Stimulated activated CD8-positive, alpha-beta memory T cell treated with anti-CD3 and anti-CD28 coated beads, Interleukin-15, amount 100 ng/mL, for 48 hours (primary cell): ENCODE data around the gene NECTIN1.
"Not testable (repeated sequence)": the region's sequence is repeated elsewhere in the genome, so short reads cannot be mapped to it uniquely, and the experiment has no call there.

Experiments used
- DNase-seq, 2 donors: peaks; one replicate each; pipeline ENCODE4 v3.0.0-alpha.2; 2020; ENCODE audit warnings: low read depth in 2 of 2

The NECTIN1 gene

DNA sequence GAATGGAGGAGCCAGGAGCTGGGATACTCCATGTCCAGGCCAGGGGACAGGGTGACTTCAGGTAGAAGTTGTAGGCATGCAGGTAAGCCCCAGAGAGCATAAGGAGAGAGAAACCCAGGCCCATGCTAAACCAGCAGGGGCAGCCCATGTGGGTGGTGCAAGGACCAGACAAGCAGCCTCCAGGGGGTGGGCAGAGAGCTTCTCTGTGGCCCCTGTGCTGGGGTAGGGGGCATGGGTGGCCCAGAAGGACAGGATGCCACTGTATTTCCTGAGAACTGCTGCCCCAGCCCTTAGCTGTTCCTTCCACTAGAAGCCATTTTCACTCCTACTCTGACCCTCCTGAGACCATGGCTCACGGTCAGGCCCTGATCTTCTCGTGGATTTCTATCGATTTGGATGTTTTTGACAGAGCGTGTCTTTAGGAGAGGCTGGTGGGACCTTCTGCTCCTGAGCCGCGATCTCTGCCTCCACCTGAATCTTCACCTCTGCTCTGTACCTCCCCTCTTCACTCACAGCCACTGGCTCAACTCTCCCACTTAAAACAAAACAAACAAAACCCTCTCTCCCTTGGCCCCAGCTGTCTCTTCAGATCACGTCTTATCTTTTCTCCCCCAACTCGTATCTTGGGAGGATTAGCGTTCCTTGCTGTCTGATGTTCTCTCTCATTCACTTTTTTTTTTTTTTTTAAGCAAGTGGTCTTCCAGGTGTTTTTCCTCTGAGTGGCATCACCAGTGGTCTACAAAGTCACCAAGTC lies 112.2 kb downstream of the NECTIN1 start:
- DNase-seq, result no peak

DNA sequence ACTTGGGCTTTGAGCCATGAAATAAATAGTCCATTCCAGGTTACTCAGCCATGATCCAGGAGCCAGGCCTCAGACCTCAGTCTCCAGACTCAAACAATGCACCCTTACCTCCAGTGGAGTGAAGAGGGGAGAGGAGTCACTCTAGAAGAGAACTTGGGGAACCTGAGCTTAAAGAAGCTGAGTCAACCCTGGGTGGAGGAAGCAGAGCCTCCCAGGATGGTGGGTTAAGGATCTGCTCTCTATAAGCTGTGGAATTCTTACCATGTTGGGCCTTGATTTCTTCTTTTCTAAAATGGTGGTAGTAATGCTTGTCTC lies 113.2 kb downstream of the NECTIN1 start:
- DNase-seq, result no peak

DNA sequence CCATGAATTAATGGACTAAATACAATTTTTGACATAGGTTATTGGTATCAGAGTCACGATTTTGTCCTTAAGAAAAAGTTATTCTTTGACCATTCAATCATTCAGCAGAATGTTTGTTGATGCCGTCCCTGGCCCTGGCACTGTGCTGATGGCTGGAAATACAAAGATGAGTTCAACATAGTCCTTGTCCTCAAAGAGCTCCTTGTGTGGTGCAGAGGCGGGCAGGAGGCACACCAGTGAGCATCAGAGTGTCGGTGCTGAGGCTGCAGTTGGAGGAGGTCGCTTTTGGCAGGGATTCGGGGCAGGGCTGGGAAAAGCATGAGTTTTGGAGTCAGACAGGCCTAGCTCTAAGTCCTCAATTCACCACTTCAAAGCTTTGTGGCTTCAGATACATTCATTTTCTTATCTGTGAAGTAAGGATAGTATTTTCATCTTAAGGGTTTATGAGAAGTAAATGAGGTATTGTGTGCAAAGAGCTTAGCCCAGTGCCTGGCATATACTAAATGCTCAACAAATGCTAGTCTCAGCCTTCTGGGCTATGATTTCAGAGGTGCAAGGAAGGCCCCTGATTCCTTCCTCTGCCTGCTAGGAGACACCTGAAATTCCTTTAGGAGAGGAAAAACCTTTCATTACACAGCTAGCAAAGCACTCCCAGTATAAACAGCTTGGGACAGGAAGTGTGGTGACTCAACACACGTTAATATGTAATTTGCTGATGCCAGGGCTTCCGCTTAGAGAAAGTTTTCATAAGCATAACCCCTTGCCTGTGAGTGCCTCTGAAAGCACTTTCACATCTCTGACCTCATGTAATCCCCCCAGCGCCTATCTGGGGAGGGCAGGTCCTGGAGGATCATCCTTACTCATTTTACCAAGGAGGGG lies 113.8 kb downstream of the NECTIN1 start:
- no peak for DNase-seq

DNA sequence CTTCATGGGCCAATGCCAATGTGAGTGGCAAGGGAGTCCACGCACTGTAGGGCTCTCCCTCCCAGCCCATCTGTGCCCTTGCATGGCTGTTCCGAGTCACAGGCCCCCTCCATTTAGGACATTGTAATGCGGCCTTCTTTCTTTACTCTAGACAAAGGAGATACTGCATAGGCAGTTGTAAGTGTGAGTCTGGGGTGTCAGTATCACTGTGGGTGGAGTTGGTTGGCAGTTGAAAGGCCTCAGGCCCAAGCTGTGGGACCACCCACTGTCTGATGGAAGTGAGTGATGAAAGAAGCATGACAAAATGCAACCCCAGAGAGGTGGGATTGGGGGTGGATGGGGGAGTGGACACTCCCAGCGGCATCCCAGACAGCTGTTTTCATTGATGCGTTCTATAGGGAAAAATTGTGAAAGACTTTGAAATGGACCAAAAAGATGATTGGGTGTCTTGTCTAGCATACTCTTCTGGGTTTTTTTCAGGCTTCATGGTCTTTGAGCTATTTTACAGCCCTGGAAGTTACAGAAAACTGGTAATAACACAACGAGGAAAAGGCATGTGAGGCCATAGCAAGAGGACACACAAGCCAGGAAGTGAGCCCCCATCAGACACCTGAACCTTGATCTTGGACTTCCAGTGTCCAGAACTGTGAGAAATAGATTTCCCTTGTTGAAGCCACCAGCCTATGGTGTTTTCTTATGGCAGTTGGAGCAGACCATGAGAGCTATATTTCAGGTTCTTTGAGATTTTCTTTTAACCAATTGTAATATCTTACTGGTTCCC lies 114.6 kb downstream of the NECTIN1 start:
- DNase-seq, result no peak

DNA sequence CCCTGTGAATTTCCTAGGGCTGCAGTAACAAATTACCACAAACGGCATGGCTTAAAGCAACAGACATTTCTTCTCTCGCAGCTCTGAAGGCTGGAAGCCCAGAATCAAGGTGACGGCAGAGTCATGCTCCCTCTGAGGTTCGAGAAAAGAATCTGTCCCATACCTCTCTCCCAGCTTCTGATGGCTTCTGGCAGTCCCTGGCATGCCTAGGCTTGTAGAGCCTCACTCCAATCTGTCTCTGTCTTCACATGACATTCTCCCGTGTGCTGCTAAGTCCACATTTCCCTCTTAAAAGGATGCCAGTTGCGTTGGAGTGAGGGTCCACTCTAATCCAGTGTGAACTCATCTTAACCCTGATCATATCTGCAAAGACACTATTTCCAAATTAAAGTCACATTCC lies 116.2 kb downstream of the NECTIN1 start:
- no peak for DNase-seq

DNA sequence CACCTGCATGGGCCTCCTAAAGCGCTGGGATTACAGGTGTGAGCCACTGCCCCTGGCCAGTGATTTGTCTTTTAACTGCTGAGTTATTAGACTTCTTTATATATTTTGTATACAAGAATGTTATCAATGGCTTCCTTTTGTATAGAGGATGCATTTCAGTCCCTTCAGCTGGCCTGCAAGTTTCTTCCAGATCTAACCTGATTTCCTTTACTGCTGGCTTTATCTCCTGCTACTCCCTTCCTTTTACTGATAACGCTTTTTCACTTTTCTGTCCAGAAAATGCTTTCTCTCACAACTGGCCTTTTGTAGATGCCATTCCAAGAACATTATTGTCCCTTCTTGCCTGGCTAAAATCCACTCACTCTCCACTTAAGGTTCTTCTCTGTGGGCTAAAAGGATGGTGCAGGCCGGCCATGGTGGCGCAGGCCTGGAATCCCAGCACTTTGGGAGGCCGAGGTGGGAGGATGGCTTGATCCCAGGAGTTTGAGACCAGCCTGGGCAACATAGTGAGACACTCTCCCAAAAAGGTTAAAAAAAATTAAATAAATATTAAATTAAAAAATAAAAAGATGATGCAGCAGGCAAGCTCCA lies 118.1 kb downstream of the NECTIN1 start:
- no peak for DNase-seq

DNA sequence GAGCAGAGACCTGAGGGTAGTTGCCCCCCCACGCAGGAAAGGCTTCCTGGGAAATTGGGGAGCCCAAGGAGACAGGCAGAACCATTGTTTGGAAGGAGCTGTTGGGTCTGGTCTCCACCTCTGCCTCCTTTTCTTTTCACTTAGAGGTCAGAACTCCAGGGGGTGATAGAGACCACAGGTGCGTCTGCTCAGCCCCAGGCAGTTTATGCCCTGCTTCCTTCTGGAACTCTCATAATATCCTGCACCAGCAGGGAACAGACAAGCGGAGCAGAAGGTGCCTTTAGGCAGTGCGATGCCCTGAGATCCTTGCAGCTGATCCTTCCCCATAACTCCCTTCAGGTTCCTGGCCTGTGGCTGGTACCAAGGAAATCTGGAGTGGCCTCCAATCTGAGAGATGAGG lies 120.2 kb downstream of the NECTIN1 start:
- DNase-seq, result no peak

DNA sequence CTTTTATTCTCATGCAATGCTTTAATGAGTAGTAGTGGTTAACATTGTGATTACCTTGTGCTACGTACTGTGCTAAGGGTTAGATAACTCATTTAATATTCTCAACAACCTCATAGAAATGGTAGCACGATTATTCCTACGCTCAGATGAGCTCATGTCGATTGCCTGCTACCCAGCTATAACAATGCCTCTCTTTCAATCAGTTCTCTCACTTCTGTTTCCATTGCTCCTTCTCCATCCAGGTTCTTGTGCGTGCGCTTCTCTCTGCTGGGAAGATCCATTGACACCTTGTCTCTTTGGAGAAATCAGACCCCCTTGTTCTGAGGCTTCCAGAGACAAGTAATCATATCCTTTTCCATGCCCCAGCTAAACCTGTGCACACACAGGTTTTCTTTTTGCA lies 120.8 kb downstream of the NECTIN1 start:
- no peak for DNase-seq

DNA sequence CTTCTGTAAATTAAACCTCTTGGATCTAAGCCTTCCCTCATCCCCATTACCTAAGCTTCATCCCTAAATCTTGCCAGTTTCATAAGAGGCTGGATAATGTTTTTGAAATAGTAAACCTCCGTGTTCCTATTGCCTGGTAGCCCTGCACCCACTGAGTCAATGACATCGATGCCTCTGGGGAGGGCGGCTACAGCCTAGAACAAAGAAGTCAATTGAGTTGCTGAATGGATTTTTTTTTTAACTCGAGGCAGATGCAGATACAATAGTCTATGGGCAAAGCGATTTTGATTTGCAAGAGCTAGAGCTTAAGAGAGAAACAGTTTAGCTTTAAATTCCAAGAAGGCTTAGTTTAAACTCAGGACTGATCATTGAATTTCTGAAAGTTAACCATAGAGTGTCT lies 121.3 kb downstream of the NECTIN1 start:
- no peak for DNase-seq

DNA sequence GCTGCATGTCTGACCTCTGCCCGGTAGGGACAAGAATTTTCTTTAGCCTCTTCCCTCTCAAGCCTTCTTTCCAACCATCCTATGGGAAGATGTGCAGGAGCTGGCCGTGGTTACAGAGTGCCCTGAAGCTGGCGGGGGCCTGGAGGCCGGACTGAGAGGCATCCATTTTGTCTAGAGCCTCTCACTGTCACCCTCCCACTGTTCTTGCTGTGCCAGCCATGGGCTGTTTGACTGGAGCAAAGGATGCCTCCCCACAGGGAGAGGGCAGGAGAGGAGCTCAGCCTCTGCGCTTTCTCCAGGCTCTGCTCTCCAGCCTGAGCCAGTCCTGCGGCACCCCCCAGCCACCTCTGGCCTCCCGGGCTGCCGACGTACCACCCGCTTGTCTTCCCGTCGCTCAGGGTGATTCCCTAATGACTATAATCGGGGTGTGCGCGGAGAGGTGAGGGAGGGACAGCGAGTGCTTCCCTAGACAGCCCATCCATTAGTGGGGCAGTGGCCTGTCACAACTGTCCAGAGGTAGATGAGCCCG lies 123.8 kb downstream of the NECTIN1 start:
- no peak for DNase-seq

DNA sequence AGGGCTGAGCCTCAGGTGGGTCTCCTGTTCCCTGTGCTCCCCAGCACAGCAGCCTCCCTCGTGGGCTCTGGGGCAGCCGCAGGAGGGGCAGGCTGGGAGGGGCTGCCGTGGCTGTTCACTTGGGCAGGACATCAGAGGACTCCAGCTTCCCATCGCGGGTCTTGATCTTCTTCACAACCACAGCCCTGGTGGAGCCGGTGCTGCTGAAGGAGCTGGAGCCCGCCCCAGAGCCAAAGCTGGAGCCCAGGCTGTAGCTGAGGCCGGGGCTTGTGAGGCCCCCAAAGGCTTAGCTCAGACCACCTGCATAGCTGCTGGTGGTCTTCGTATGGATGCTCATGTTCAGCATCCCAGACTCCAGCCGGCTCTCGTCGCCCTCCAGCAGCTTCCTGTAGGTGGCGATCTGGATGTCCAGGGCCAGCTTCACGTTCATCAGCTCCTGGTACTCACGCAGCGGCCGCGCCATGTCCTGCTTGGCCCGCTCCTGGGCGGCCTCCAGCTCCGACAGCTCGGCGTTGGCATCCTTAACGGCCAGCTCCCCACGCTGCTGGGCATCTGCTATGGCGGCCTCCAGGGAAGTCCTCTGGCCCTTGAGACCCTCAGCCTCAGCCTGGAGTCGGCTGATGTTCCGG lies 126.1 kb downstream of the NECTIN1 start:
- DNase-seq, result no peak

DNA sequence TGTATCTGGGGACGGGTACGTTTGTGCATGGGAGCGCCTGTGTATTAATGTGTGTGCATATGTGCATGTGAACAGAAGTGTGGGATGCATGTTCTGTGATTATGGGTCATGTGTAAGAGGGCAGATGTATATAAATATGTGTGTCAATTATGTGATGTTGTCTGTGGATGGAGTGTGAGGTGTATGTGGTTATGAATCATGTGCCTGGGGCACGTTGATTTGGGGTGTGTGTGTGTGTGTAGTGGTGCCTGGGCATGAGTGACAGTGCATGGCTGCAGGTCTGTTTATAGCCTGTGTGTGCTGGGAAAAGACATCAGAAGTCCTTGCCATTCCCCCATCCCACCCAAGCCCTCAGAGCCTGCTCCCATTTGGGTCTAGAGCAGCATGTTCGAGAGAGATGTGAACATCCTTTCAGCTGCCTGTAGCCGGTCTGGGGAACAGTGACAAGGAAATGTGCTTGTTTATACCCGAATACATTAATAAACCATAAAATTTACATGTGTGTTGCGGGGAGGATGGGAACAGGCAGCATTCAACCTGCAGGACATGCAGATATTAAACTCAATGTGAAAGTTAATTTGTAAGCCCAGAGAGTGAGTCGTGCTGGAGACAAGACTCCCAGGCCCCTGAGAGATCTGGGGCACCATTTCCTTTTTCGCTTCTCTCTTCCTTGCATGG lies 129.0 kb downstream of the NECTIN1 start:
- DNase-seq, result no peak

DNA sequence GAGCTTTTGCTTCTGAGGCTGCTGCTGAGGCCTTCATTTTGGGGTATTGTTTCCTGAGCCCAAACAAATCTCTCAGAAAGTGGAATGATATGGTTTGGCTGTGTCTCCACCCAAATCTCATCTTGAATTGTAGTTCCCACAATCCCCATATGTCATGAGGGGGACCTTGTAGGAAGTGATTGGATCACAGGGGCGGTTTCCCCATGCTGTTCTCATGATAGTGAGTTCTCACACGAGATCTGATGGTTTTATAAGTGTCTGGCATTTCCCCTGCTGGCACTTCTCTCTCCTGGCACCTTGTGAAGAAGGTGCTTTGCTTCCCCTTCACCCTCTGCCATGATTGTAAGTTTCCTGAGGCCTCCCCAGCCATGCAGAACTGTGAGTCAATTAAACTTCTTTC lies 133.1 kb downstream of the NECTIN1 start:
- DNase-seq, result not testable (repeated sequence)

DNA sequence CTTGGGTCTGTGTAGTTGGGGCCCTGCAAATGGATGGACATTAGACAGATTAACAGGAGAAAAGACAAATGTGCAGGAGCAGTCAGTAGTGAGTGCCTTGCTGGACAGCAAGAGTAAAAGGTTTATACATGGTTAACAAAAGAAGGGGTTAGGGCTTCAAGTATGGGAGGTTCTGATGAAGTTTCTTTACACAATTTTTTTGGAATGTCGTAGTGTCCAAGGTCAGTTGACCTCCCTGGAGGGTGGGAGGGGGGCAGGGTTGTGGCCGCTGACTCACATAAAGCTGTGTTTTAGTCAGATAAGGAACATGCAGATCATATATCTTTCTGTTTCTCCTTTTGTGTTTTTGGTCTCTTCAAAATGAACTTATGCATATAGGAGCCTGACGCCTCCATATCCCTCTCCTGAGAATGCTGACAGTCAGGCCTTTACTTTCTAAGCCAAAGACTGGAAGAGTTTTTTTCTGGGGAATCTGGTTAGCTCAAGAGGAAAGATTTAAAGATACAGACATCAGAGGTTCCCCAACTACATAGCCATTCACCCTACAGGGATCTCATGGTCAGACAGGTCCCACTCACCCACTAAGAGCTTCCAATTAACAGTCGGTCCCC lies 134.3 kb downstream of the NECTIN1 start:
- no peak for DNase-seq

DNA sequence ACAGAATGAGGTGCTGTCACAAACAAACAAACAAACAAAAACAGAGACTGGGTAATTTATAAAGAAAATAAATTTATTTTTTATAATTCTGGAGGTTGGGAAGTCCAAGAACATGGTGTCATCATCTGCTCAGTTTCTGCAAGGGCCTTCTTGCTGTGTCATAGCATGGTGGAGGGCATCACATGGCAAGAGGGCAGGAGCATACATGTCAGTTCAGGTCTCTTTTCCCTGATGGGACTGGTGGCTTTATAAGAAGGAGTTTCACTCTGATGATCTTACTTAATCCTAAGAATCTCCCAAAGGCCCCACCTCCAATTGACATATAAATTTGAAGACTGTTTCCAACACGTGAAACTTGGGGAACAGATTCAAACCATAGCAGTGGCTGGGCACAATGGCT lies 135.7 kb downstream of the NECTIN1 start:
- no peak for DNase-seq

DNA sequence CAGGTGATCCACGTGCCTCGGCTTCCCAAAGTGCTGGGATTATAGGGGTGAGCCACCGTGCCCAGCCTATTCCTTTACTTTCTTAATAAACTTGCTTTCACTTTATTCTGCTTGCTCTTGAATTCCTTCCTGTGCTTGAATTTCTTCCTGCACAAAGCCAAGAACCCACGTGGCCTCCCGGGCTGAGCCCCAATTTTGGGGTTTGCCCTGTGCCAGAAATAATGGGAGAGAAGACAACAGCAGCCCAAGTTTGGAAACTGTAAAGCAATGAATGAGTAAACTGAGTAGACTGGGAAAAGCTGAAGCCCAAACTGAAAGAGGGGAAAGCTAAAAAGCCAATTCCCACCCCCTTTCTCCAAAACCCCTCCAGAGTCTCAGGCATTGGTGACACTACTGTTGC lies 136.4 kb downstream of the NECTIN1 start:
- DNase-seq, result no peak

DNA sequence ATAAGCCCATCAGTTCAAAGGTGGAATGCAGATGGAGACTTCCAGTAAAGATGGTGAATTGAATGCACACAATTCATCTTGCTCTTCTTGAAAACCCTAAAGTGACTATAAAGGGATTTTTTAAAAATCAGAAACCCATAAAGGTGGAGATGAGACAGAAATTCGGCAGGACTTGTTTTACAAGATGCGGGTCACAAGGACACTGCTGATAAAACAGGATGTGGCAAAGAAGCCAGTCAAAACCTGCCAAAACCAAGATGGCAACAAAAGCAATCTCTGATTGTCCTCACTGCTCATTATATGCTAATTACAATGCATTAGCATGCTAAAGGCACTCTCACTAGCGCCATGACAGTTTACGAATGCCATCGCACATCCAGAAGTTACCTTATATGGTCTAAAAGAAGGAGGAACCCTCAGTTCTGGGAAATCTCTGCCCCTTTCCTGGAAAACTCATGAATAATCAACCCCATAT lies 137.1 kb downstream of the NECTIN1 start:
- DNase-seq, result no peak

DNA sequence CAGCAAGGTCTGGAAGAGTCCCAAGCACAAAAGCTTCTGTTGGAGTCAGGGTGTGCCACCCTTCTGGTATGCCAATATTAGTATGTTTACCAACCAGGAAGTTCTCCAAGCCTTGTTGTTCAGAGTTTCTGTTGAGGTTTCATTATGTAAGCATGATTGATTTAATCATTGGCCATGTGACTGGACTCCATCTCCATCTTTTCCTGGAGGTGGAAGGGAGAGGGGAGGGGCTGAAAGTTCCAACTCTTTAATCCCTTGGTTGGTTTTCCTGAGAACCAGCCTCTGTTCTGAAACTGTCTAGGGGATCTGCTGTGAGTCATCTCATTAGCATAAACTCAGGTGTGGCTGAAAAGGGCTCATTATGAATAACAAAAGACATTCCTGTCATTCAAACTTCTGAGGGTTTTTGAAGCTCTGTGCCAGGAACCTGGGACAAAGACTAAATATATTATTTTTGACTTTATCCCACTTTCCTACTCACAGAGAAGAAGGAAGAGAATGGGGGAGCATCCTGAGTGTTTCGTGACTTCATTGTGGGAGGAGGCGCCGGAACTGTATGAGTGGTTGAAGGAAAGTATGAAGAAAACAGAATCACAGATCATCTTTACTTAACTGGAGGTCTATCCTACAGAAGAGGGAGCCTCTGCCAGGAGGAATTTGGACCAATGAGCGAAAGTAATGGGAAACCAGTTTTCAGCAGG lies 138.2 kb downstream of the NECTIN1 start:
- DNase-seq, result no peak

DNA sequence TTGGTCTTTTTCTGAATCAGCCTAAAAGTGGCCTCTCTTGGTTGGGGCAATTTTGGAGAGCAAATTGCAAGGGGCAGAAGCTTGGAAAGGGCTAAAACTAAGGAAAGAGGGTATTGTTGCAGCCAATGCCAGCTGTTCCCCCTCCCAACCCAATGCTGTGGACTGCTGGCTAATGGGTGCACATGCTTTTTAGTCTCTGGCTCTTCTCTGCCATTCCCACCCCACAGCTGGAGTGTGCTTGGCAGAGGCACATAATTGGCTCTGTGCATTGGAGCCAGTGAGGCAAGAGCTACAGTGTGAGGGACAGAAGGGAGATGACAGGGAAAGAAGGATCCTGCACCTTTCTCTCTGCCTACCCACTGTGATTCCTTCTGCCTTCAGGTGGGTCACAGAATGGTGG lies 140.0 kb downstream of the NECTIN1 start:
- no peak for DNase-seq
